ENCODE measurements around the gene ZNF630.

DNA sequence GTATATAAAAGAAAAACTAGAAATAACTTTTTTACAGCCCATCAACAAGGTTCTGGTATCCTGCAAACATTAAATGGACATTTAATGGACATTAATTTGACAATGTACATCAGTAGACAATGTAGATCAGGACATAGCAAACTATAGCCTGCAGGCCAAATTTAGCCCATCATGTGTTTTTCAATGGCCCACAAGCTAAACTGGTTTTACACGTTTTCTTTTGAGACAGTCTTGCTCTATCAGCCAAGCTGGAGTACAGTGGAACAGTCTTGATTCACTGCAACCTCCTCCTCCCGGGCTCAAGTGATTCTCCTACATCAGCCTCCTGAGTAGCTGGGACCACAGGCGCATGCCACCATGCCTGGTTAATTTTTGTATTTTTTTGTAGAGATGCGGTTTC is 7.2 kb downstream of the ZNF630 start:
- TF ChIP-seq POLR2A (IDR thresholded peaks at IDR 0.05), result no peak
- TF ChIP-seq, protein P1, sequence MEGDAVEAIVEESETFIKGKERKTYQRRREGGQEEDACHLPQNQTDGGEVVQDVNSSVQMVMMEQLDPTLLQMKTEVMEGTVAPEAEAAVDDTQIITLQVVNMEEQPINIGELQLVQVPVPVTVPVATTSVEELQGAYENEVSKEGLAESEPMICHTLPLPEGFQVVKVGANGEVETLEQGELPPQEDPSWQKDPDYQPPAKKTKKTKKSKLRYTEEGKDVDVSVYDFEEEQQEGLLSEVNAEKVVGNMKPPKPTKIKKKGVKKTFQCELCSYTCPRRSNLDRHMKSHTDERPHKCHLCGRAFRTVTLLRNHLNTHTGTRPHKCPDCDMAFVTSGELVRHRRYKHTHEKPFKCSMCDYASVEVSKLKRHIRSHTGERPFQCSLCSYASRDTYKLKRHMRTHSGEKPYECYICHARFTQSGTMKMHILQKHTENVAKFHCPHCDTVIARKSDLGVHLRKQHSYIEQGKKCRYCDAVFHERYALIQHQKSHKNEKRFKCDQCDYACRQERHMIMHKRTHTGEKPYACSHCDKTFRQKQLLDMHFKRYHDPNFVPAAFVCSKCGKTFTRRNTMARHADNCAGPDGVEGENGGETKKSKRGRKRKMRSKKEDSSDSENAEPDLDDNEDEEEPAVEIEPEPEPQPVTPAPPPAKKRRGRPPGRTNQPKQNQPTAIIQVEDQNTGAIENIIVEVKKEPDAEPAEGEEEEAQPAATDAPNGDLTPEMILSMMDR (IDR thresholded peaks at IDR 0.05), result no peak

Data from testis (tissue), 2 donors.